Mesenteric fat pad (tissue), 1 donor: Measurements from ENCODE around the gene RNF40. TPM values are rescaled to one million over a fixed set of nuclear protein-coding genes. Genes with fewer than 3 reads are reported as not detected.

Experiments used
- DNase-seq: peaks from one replicate; pipeline ENCODE4 v3.0.0-alpha.2; 2020; ENCODE audit warnings: low spot score
- long read RNA-seq: library from polyadenylated mRNA; unstranded; transcript quantifications from one replicate; pipeline ENCODE4 v2.0.0, GENCODE V29; 2020
- total RNA-seq: library from RNA; stranded (reverse); fragmentation: NEBNext Ultra II Directional; extraction: Animal tissue kit (Norgen Biotek cat#: 25700); gene quantifications from one replicate; pipeline ENCODE4 v1.2.1, GENCODE V29; 2021
- donor health status: DM: yes; HTN: yes; CAD: no.

RNF40 gene
- total RNA-seq = 97.5 TPM
- long read RNA-seq, full-length matches to known transcripts = 7 of 53 reads
- long read RNA-seq, partial matches to known transcripts = 31 of 53 reads
- long read RNA-seq, other reads (novel, unspliced or antisense) = 15 of 53 reads

DNA sequence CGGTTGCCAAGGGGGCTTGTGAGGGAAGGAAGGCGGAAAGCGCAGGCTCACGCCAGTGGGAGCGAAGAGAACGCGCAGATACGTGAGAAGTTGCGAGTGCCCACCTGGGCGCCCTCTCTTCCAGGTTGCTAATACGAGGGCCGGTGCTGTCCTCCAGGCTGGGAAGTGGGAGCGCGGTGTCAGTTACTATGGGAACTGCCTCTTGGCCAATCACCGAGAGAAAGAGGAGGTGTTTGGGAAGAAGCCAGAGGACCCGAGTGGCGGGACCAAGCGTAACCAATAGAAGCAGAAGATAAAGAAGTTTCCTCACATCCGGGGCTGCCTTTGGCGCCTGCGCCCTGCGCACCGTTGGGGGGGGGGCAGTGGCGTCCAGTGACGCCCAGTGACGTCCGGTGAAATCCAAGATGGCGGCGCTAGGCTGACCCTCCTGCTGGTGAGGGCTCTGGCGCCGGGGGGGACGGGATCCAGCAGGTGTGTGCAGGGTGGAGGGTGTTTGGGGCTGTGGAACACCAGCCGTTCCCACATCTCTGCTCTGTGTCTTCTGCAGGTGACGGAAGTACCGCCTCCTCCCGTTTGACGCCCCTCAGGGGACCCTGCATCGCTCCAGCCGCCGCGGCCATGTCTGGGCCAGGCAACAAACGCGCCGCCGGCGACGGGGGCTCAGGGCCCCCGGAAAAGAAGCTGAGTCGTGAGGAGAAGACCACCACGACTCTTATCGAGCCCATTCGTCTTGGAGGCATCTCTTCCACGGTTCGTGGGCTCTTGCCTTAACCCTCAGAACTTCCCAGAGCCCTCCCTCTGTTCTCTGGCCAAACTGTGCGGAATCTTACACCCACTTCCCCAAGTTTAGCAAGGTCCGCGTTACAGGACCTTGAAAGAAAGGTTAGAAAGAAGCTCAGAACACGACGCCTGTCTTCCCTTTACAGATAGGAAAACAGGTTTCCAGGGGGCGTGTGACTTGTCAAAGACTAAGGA lies at the start of gene RNF40, which contains the start of gene CFAP119:
Gene RNF40, plus strand, starts transcription at position 395 of the 975 bp plus-strand sequence. Its CDS starts 224 bp downstream, at position 619.
Gene CFAP119, minus strand, starts transcription at position 135 of the 975 bp plus-strand sequence. CDS start 314 bp downstream, outside the sequence.
- DNase-seq = peak; percentile 98

DNA sequence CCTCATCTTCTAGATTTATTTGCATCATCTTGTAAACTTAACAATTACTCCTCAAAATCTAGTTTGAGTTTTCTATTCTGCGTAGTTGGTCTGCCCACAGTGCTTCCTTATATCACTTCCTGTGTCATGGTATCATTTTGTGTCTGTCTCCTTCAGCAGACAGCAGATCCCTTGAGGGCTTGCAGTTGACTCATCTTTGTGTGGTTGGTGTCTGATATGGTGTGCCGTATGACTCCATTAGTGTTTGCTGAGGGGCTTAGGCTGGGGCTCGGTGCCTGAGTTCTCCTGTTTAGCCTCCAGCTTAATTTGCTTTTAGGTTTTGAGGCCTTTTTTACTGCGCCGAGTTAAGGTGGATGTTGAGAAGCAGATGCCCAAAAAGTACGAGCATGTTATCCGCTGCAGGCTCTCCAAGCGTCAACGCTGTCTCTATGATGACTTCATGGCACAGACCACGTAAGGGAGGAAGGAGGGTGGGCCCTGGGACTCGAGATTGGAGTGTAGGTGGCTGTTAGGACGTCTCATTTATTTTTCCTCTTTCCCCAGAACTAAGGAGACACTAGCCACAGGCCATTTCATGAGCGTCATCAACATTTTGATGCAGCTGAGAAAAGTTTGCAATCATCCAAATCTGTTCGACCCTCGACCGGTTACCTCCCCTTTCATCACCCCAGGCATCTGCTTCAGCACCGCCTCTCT lies 46.2 kb upstream of the RNF40 start:
- DNase-seq = no peak

DNA sequence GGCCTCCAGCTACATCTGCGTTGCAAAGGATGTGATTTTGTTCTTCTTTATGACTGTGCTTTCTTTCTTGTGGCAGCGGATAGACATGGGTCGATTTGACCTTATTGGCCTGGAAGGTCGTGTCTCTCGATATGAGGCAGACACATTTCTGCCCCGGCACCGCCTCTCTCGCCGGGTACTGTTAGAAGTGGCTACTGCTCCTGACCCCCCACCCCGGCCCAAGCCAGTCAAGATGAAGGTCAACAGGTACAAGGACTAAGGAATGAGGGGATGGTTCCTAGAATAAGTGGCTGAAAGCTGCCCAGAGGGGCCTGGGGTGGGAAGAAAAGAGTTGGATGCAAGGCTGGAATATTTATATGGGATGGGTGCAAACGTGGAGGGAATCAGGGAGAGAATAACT lies 42.0 kb upstream of the RNF40 start:
- no peak for DNase-seq

GRCh38 chr16:30720694-30721093 lies 41.4 kb upstream of the RNF40 start:
- DNase-seq = no peak

DNA sequence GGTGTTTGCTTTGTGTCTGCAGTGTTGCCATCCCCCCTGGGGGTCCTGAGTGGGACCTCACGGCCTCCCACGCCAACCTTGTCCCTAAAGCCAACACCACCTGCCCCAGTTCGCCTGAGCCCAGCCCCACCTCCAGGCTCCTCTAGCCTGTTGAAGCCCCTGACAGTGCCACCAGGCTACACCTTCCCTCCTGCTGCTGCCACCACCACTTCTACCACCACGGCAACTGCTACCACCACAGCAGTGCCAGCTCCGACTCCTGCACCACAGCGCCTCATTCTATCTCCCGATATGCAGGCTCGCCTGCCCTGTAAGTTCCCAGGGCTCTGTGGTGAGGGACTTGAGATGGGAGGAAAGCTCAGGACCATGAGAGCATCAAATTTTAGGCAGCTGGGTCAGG lies 41.0 kb upstream of the RNF40 start:
- no peak for DNase-seq

- no peak for DNase-seq
Measured at GRCh38 chr16:30721606-30722005, 40.5 kb upstream of the RNF40 start.

DNA sequence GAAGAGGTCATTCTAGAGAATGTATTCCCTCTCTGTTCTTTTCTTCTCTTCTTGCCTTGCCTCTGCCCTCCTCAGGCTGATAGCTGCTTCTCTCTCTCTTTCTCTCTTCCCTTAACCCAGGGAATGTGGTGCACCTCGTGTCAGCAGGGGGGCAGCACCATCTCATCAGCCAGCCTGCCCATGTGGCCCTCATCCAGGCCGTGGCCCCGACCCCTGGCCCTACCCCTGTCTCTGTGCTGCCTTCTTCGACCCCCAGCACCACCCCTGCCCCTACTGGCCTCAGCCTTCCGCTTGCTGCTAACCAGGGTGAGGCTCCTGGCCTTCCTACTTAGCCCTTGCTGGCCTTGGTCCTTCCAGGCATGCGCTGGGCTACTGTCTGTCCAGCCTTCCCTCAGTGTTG lies 39.7 kb upstream of the RNF40 start:
- DNase-seq = peak; percentile 64

- peak; percentile 71 for DNase-seq
Measured at GRCh38 chr16:30722916-30723315, 39.2 kb upstream of the RNF40 start.

GRCh38 chr16:30723725-30724355 lies 38.3 kb upstream of the RNF40 start:
- peak; percentile 77 for DNase-seq

DNA sequence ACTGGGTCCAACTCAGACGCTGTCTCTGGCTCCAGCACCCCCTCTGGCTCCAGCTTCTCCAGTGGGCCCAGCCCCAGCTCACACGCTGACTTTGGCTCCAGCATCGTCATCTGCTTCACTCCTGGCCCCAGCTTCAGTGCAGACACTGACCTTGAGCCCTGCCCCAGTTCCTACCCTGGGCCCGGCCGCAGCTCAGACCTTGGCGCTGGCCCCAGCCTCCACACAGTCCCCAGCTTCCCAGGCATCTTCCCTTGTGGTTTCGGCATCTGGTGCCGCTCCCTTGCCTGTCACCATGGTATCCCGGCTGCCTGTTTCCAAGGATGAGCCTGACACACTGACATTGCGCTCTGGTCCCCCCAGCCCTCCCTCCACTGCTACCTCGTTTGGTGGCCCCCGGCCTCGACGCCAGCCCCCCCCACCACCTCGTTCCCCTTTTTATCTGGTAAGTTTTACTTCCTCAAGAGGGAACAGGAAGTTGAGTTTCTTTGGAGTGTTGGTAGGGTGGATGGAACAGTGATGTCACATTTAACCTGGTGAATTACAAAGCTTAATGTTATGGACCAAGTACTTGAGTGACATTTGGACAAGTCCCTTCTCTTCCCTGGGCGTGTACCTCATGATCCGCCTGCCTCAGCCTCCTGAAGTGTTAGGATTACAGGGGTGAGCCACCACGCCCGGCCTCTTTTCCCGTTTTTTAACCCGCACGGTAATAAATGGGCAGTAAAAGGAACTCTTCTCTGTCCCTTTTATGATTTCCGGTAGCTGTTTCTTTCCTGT lies 37.3 kb upstream of the RNF40 start:
- DNase-seq = peak; percentile 85

DNA sequence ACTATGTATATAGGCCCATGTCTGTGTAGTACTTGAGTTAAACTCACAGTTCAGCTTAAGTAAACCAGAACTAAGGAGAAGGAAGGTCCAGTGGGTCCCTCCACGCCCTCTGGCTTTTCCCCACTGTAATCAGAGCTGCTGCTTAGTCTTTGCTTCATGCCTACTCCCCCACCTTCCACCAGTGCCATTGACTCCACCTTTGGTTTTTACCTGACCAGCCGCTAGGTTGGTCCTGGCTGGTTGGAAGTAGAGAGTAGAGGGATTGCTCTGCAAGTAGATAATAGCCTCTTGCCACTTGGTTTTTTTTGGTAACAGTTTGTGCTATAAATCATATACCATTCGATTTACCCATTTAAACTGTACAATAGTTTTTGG lies 36.7 kb upstream of the RNF40 start:
- peak; percentile 33 for DNase-seq

GRCh38 chr16:30728321-30728720 lies 33.8 kb upstream of the RNF40 start:
- DNase-seq = peak; percentile 20

GRCh38 chr16:30728899-30729672 lies 33.0 kb upstream of the RNF40 start:
- peak; percentile 83 for DNase-seq

DNA sequence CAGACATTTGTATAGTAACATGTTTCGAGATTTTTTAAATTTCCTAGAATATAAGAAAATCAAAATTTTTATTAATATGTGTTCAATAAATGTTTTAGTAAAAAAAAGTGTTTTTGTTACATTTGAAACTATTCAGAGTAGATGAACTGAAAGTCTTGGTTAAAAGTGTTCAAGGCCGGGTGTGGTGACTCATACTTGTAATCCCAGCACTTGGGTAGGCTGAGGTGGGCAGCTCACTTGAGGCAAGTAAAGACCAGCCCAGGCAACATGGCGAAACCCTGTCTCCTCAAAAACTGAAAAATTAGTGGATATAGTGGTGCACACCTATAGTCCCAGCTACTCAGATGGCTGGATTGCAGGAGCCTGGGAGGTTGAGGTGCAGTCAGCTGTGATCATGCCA lies 30.7 kb upstream of the RNF40 start:
- DNase-seq = peak; percentile 2

DNA sequence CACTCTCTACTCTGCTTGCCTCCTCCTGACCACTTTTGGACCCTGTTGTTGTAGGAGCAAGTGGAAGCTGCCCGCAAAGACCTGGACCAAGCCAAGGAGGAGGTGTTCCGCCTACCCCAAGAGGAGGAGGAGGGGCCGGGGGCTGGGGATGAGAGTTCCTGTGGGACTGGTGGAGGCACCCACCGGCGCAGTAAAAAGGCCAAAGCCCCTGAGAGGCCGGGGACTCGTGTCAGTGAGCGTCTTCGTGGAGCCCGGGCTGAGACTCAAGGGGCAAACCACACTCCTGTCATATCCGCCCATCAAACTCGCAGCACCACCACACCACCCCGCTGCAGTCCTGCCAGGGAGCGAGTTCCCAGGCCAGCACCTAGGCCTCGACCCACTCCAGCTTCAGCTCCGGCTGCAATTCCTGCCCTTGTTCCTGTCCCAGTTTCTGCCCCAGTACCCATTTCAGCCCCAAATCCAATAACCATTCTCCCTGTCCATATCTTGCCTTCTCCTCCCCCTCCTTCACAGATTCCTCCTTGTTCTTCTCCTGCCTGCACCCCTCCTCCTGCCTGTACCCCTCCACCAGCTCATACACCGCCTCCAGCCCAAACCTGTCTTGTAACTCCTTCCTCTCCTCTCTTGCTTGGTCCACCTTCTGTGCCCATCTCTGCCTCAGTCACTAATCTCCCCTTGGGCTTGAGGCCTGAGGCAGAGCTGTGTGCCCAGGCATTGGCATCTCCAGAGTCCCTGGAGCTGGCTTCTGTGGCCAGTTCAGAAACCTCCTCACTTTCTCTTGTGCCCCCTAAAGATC lies 24.9 kb upstream of the RNF40 start:
- DNase-seq = peak; percentile 45

DNA sequence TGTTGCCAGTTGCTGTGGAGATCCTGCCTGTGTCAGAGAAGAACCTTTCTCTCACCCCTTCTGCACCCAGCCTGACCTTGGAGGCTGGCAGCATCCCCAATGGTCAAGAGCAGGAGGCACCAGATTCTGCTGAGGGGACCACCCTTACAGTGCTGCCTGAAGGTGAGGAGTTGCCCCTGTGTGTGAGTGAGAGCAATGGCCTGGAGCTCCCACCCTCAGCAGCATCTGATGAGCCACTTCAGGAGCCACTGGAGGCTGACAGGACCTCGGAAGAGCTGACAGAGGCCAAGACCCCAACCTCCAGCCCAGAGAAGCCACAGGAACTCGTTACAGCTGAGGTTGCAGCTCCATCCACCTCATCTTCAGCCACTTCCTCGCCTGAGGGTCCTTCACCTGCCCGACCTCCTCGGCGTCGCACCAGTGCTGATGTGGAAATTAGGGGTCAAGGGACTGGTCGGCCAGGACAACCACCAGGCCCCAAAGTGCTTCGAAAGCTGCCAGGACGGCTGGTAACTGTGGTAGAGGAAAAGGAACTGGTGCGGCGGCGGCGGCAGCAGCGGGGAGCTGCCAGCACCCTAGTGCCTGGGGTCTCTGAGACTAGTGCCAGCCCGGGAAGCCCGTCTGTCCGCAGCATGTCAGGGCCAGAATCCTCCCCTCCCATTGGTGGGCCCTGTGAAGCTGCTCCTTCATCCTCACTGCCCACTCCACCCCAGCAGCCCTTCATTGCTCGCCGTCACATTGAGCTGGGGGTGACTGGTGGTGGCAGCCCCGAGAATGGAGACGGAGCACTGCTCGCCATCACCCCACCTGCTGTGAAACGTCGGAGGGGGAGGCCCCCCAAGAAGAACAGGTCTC lies 24.1 kb upstream of the RNF40 start:
- DNase-seq = peak; percentile 62

DNA sequence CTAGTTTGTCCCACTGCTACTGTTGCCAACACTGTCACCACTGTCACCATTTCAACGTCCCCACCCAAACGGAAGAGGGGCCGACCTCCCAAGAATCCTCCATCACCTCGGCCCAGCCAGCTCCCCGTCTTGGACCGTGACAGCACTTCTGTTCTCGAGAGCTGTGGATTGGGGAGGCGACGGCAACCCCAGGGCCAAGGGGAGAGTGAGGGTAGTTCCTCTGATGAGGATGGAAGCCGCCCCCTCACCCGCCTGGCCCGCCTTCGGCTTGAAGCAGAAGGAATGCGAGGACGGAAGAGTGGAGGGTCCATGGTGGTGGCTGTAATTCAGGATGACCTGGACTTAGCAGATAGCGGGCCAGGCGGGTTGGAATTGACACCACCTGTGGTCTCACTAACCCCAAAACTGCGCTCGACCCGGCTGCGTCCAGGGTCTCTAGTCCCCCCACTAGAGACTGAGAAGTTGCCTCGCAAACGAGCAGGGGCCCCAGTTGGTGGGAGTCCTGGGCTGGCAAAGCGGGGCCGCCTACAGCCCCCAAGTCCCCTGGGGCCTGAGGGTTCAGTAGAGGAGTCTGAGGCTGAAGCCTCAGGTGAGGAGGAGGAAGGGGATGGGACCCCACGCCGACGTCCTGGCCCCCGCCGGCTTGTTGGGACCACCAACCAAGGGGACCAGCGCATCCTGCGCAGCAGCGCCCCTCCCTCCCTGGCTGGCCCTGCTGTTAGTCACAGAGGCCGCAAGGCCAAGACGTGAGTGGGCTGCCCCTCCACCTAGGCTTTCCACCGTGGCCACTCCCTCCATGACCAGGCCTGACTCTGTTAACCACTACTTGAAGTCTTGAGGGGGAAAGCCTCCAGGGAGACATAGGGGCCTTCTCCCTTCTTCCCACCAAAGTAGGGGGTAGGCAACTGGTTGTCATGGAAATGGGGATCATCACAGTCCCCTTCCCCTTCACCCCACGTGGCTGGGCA lies 22.9 kb upstream of the RNF40 start:
- DNase-seq = peak; percentile 80
